Measurements from ENCODE around the gene TMEM82. TPM values are rescaled to one million over a fixed set of nuclear protein-coding genes. Genes with fewer than 3 reads are reported as not detected.

The TMEM82 gene
- total and polyA plus RNA-seq, 2 of the 13 experiments (the other 11 are each of a cell fraction or from before 2014, with no cell fraction given): 0.24 to 0.97 TPM

DNA sequence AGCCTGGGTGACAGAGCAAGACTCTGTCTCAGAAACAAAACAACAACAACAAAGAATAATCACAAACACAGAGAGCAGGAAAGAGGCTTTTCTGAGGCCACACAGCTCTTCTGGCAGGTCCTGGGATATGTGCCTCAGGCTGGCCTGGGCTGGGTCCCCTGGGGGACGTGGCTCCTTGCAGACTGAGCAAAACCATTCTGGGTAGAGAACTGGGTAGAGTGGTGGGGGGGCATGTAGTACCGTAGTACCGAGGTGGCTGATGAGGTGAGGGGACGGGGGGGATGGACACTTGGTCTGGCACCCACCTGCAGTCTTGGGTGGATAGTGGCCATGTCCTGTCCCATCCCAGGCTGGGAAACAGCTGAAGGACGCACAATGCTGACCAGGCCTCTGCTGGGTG is 6.0 kb downstream of the TMEM82 start:
- TF ChIP-seq ZSCAN12 (CRISPR knock-in tag; IDR thresholded peaks at IDR 0.05) (no peak), HCFC1 (IDR thresholded peaks at IDR 0.05; ENCODE audit: low read depth, low read length) (no peak), ZSCAN25 (CRISPR knock-in tag; IDR thresholded peaks at IDR 0.05) (no peak), ZNF12 (CRISPR knock-in tag; IDR thresholded peaks at IDR 0.05) (no peak), HDAC2 (CRISPR knock-in tag; IDR thresholded peaks at IDR 0.05) (no peak), ZNF432 (CRISPR knock-in tag; IDR thresholded peaks at IDR 0.05; ENCODE audit: borderline replicate concordance) (no peak), MATR3 (CRISPR knock-in tag; IDR thresholded peaks at IDR 0.05) (no peak)
- TF ChIP-seq, protein P1, sequence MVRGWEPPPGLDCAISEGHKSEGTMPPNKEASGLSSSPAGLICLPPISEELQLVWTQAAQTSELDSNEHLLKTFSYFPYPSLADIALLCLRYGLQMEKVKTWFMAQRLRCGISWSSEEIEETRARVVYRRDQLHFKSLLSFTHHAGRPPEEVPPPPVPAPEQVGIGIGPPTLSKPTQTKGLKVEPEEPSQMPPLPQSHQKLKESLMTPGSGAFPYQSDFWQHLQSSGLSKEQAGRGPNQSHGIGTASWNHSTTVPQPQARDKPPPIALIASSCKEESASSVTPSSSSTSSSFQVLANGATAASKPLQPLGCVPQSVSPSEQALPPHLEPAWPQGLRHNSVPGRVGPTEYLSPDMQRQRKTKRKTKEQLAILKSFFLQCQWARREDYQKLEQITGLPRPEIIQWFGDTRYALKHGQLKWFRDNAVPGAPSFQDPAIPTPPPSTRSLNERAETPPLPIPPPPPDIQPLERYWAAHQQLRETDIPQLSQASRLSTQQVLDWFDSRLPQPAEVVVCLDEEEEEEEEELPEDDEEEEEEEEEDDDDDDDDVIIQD (CRISPR knock-in tag; IDR thresholded peaks at IDR 0.05; ENCODE audit: low read depth): no peak
- TF ChIP-seq, protein P2, sequence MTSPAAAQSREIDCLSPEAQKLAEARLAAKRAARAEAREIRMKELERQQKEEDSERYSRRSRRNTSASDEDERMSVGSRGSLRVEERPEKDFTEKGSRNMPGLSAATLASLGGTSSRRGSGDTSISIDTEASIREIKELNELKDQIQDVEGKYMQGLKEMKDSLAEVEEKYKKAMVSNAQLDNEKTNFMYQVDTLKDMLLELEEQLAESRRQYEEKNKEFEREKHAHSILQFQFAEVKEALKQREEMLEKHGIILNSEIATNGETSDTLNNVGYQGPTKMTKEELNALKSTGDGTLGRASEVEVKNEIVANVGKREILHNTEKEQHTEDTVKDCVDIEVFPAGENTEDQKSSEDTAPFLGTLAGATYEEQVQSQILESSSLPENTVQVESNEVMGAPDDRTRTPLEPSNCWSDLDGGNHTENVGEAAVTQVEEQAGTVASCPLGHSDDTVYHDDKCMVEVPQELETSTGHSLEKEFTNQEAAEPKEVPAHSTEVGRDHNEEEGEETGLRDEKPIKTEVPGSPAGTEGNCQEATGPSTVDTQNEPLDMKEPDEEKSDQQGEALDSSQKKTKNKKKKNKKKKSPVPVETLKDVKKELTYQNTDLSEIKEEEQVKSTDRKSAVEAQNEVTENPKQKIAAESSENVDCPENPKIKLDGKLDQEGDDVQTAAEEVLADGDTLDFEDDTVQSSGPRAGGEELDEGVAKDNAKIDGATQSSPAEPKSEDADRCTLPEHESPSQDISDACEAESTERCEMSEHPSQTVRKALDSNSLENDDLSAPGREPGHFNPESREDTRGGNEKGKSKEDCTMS (CRISPR knock-in tag; conservative IDR thresholded peaks at IDR 0.05): no peak
- TF ChIP-seq, protein P3, sequence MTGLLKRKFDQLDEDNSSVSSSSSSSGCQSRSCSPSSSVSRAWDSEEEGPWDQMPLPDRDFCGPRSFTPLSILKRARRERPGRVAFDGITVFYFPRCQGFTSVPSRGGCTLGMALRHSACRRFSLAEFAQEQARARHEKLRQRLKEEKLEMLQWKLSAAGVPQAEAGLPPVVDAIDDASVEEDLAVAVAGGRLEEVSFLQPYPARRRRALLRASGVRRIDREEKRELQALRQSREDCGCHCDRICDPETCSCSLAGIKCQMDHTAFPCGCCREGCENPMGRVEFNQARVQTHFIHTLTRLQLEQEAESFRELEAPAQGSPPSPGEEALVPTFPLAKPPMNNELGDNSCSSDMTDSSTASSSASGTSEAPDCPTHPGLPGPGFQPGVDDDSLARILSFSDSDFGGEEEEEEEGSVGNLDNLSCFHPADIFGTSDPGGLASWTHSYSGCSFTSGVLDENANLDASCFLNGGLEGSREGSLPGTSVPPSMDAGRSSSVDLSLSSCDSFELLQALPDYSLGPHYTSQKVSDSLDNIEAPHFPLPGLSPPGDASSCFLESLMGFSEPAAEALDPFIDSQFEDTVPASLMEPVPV (CRISPR knock-in tag; IDR thresholded peaks at IDR 0.05): no peak
- Histone ChIP-seq H3K4me3 (replicated peaks in 1 of 3; ENCODE audit: insufficient read depth in 1 of 3, low read depth in 2 of 3, low read length in 3 of 3) (peak overlapping the region in 1 of 3 experiments; percentile 1; a peak in 1 of 6 replicates), H3K4me2 (ENCODE audit: low read depth, low read length) (no peak overlapping the region), H3K4me1 (ENCODE audit: insufficient read depth, low read length) (peaks cover 78% of the 10 kb centered on the region), H3K9ac (ENCODE audit: insufficient read depth, low read depth, low read length) (no peak overlapping the region), H3K27me3 (ENCODE audit: control insufficient read depth in 1 of 2, insufficient read depth in 2 of 2, low read length in 2 of 2) (peaks cover 1 to 22% of the 10 kb centered on the region in 2 experiments), H2AFZ (ENCODE audit: low read length) (no peak overlapping the region), H3K36me3 (replicated peaks in 1 of 2; ENCODE audit: control insufficient read depth in 1 of 2, insufficient read depth in 2 of 2, low read length in 2 of 2) (no peaks in the 10 kb centered on the region), H3K9me3 (ENCODE audit: low read length) (no peaks in the 10 kb centered on the region), H3K79me2 (ENCODE audit: insufficient read depth, low read length) (no peaks in the 10 kb centered on the region), H4K20me1 (ENCODE audit: insufficient read depth, low read length) (no peaks in the 10 kb centered on the region), H3K27ac (ENCODE audit: extremely low read length, insufficient read depth, low read length) (no peak overlapping the region)
- intact Hi-C loops (cut with micrococcal nuclease; ENCODE audit: unreplicated experiment): loop anchor here (10.0 kb wide), 1 partner anchor 63 kb away; the partner anchor contains the start of gene PLEKHM2
- no TSS peak for BruUV-seq (replicated peaks)
- ChIA-PET CTCF (ENCODE audit: low intra/inter-chr PET ratio, low total read pairs) (no interaction called here), POLR2A (no interaction called here)
- 80% methylated on average over 1 of the region's 5 CpGs for WGBS (ENCODE audit: low lambda C conversion rate)
- in situ Hi-C loops (cut with HindIII; ENCODE audit: extremely low pct_ligation_motif_present, low pct_unique_long_range_greater_than_20kb): no loop called here
- FAIRE-seq (no peak), ATAC-seq (no peak), DNase-seq (ENCODE audit: low spot score) (no peak)
